Ovary (tissue), 9 donors: ENCODE data around the gene MDM4. TPM values are rescaled to one million over a fixed set of nuclear protein-coding genes. Genes with fewer than 3 reads are reported as not detected.

ENCODE experiments used
- DNase-seq, 5 donors: peaks; one replicate each; pipeline ENCODE4 v3.0.0-alpha.2; 2019 to 2020
- H3K27ac ChIP-seq, 2 donors: fragments of 200-600 bp; one replicate each; pipeline versions ENCODE4 v1.5.1 to v1.8.0; 2019 to 2022
- H3K27me3 ChIP-seq: fragments of 200-600 bp; one replicate; pipeline ENCODE4 v1.8.0; 2022
- H3K36me3 ChIP-seq: fragments of 200-600 bp; sonication (generic); one replicate; pipeline ENCODE4 v1.5.1; 2019
- H3K4me1 ChIP-seq: one replicate; pipeline ENCODE4 v1.8.1; 2013; ENCODE audit warnings: mild to moderate bottlenecking, moderate library complexity; ENCODE audit not compliant: insufficient read depth
- H3K4me3 ChIP-seq: fragments of 200-600 bp; sonication (generic); one replicate; pipeline ENCODE4 v1.5.1; 2017
- H3K9me3 ChIP-seq, 2 donors: fragments of 200-600 bp in 1 of 2; sonication (generic) in 1 of 2; one replicate each; pipeline versions ENCODE4 v1.5.1 to v1.8.1; 2013 to 2019; ENCODE audit warnings: mild to moderate bottlenecking in 1 of 2, moderate library complexity in 1 of 2
- EP300 ChIP-seq: sonication (generic); formaldehyde crosslinking; IDR thresholded peaks from one replicate; pipeline ENCODE4 v1.6.1; 2017; ENCODE audit warnings: antibody characterized with exemption
- POLR2A ChIP-seq: fragments of 450-650 bp; IDR thresholded peaks from one replicate; pipeline ENCODE4 v1.6.1; 2017; ENCODE audit warnings: antibody characterized with exemption, mild to moderate bottlenecking, moderate library complexity
- WGBS, 3 donors: extraction: QIAGEN DNeasy Blood & Tissue Kit in 1 of 3; methylation state at CpG; one replicate each; pipeline versions ENCODE4 v1.1.5 to v1.1.7; 2013 to 2017; 5-methylcytosine and 5-hydroxymethylcytosine counted together
- intact Hi-C, 4 donors: fragments of 100-400 bp; cut with DNase I; formaldehyde crosslinking; loops; one replicate each; pipeline versions ENCODE4 v1.11.0 to v1.15.1; 2022 to 2023
- polyA plus RNA-seq, 2 donors: library from polyadenylated mRNA; stranded (reverse); fragments of 200-250 nt in 1 of 2; fragments of 350-450 nt in 1 of 2; fragmentation: Illumina TruSeq in 1 of 2; extraction: RNeasy Lipid Tissue Mini Kit (QIAGEN cat#74804) in 1 of 2; gene quantifications; one replicate each; pipeline ENCODE4 v1.2.3, GENCODE V29; 2013 to 2014
- total RNA-seq, 7 donors: library from RNA; depleted of rRNA in 2 of 7; stranded (reverse); fragments of >200 nt in 2 of 7; fragmentation: NEBNext Ultra II Directional in 3 of 7; extraction: Animal tissue kit (Norgen Biotek cat#: 25700) in 3 of 7; gene quantifications; one replicate each; pipeline versions ENCODE4 v1.1.0 to v1.2.4, GENCODE V29; 2016 to 2023
- TF ChIP-seq, protein P1 (sequence below), 3 donors: fragments of 450-650 bp in 2 of 3; fragments of 200-600 bp in 1 of 3; IDR thresholded peaks; one replicate each; pipeline versions ENCODE4 v1.5.1 to v1.8.0; 2016 to 2022; ENCODE audit warnings: antibody characterized with exemption in 3 of 3, mild to moderate bottlenecking in 1 of 3
- donor health status: DM: no; HTN: no; CAD: no; lungs with moderate emphysema.
- donor health status: DM: no; HTN: no; CAD: no.
- donor health status: Bipolar disorder and iron deficiency.
- donor health status: DM: yes; HTN: yes; CAD: no.
- donor health status: DM: no; HTN: no; CAD: no.
- donor health status: DM: yes; HTN: yes; CAD: no.

The MDM4 gene
- total and polyA plus RNA-seq, 9 donors = 10.2 to 113 (median 76.8) TPM

DNA sequence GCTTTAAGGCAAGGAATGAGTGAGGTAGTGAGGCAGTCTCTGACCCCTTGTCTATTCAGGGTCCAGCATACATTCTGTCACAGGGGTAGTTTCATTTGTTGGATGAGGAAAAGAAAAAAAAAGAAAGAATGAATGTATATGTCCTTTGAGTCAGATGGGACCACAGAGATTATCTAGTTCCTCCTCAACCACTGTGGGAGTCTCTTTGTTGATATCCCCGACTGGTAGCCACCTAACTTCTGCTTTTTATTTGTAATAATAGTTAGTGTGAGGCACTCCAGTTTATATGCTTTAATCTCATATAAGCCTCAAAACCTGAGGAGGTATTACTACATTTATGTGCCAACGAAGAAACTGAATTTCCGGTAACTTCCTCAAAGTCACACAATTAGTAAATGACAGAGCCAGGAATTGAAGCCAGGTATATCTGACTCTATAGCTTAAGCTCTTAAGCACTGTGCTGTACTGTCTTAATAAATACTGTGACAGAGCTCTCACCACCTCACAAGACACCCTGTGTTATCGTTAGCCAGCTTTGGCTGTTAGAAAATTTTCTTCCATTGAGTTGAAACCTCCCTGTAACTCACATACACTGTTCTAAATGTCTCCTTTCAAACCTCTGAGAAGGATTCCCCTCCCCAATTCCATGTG, 82.2 kb downstream of the MDM4 start:
- intact Hi-C loops = no loop called here
- Histone ChIP-seq H3K4me3 (no peak overlapping the region), H3K9me3 (no peaks in the 10 kb centered on the region), H3K36me3 (no peaks in the 10 kb centered on the region), H3K27ac (no peak overlapping the region), H3K4me1 (no peaks in the 10 kb centered on the region), H3K27me3 (no peaks in the 10 kb centered on the region)
- TF ChIP-seq, protein P1, sequence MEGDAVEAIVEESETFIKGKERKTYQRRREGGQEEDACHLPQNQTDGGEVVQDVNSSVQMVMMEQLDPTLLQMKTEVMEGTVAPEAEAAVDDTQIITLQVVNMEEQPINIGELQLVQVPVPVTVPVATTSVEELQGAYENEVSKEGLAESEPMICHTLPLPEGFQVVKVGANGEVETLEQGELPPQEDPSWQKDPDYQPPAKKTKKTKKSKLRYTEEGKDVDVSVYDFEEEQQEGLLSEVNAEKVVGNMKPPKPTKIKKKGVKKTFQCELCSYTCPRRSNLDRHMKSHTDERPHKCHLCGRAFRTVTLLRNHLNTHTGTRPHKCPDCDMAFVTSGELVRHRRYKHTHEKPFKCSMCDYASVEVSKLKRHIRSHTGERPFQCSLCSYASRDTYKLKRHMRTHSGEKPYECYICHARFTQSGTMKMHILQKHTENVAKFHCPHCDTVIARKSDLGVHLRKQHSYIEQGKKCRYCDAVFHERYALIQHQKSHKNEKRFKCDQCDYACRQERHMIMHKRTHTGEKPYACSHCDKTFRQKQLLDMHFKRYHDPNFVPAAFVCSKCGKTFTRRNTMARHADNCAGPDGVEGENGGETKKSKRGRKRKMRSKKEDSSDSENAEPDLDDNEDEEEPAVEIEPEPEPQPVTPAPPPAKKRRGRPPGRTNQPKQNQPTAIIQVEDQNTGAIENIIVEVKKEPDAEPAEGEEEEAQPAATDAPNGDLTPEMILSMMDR (IDR thresholded peaks at IDR 0.05) = no peak
- TF ChIP-seq EP300 = no peak
- no peak for TF ChIP-seq POLR2A
- 82 to 89% (median 87%) methylated on average over 4 of the region's 4 CpGs for WGBS, 3 donors
- no peak for DNase-seq

DNA sequence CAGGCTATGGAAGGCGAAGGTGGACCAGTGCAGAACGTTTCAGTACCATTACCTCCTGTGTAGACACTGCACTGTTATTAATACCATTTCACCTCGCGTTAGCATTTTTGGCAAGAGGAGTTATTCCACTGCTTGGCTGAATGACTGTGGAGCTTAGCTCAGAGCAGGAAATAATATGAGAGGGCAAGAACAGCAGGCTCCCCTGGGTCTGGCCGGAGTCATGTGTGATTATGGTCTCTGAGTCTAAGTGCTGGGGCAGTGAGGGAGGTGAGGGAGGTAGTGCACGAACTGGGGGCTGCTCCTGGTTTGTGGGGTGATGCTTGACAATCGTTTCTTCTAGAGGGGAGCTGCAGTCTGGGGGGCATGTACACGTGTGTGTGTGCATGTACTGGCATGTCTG, 82.9 kb downstream of the MDM4 start:
- 53 to 61% (median 55%) methylated on average over 8 of the region's 8 CpGs for WGBS, 3 donors
- Histone ChIP-seq H3K9me3 (no peaks in the 10 kb centered on the region), H3K27ac (no peak overlapping the region), H3K27me3 (no peaks in the 10 kb centered on the region), H3K36me3 (no peaks in the 10 kb centered on the region), H3K4me1 (no peaks in the 10 kb centered on the region), H3K4me3 (no peak overlapping the region)
- TF ChIP-seq, protein P1 (IDR thresholded peaks at IDR 0.05) = no peak
- TF ChIP-seq EP300 = no peak
- TF ChIP-seq POLR2A = no peak
- intact Hi-C loops = no loop called here
- no peak for DNase-seq

DNA sequence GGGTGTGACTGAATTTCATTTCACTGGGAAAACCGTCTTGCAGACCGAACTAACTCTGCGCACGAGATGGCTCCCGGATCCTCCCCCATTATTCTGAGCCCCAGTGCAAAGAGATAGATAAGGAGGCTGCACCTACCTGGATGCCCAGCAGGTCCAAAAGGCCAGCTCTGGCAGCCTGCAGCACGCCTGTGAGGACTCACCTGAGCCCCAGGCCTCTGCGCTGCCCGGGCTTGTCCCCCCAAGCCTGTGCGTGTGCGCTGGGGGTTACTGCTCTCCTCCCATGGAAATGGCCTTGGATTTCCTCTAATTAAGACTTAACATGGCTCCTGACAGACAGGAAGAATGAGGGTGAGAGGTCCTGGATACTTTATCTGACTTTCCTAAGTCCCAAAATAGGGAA, 83.4 kb downstream of the MDM4 start:
- no peak for DNase-seq
- Histone ChIP-seq H3K4me1 (no peaks in the 10 kb centered on the region), H3K9me3 (no peaks in the 10 kb centered on the region), H3K27ac (no peak overlapping the region), H3K36me3 (no peaks in the 10 kb centered on the region), H3K27me3 (no peaks in the 10 kb centered on the region), H3K4me3 (no peak overlapping the region)
- TF ChIP-seq POLR2A = no peak
- TF ChIP-seq, protein P1 (IDR thresholded peaks at IDR 0.05) = no peak
- intact Hi-C loops = no loop called here
- 72 to 76% (median 72%) methylated on average over 10 of the region's 10 CpGs for WGBS, 3 donors

DNA sequence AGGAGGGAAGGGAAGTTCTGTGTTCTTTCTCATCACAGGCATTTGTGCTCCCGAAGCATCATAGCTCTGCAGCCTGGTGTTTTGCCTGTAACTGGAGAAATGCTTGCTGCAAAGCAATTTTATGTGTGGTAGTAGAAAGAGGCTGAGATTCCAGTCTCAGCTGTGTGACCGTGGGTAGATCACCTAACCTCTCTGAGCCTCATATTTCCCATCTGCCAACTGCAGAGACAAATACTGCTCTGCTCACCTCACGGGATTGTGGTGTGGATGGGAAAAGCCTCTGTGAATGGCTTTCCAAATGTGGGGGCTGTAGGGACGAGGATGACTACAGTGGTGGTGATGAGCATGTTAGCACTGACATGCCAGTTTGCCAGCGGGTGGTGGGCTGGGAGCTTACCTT, 84.0 kb downstream of the MDM4 start:
- no peaks in the 10 kb centered on the region for H3K4me1 ChIP-seq
- H3K36me3 ChIP-seq = no peaks in the 10 kb centered on the region
- 76 to 85% (median 78%) methylated on average over 5 of the region's 5 CpGs for WGBS, 3 donors
- intact Hi-C loops = no loop called here
- TF ChIP-seq EP300 = no peak
- TF ChIP-seq POLR2A = no peak
- TF ChIP-seq, protein P1 (IDR thresholded peaks at IDR 0.05) = no peak
- no peak overlapping the region for H3K4me3 ChIP-seq
- DNase-seq = no peak
- no peaks in the 10 kb centered on the region for H3K27me3 ChIP-seq
- H3K9me3 ChIP-seq = no peaks in the 10 kb centered on the region
- no peak overlapping the region for H3K27ac ChIP-seq
